RPMI8226 (cell line): ENCODE results near the gene NCKAP5L.
"Not testable (repeated sequence)": the region's sequence is repeated elsewhere in the genome, so short reads cannot be mapped to it uniquely, and the experiment has no call there.

ENCODE experiments used
- DNase-seq: peaks from one replicate; pipeline ENCODE4 v3.0.0-alpha.2; 2015

NCKAP5L gene, protein sequence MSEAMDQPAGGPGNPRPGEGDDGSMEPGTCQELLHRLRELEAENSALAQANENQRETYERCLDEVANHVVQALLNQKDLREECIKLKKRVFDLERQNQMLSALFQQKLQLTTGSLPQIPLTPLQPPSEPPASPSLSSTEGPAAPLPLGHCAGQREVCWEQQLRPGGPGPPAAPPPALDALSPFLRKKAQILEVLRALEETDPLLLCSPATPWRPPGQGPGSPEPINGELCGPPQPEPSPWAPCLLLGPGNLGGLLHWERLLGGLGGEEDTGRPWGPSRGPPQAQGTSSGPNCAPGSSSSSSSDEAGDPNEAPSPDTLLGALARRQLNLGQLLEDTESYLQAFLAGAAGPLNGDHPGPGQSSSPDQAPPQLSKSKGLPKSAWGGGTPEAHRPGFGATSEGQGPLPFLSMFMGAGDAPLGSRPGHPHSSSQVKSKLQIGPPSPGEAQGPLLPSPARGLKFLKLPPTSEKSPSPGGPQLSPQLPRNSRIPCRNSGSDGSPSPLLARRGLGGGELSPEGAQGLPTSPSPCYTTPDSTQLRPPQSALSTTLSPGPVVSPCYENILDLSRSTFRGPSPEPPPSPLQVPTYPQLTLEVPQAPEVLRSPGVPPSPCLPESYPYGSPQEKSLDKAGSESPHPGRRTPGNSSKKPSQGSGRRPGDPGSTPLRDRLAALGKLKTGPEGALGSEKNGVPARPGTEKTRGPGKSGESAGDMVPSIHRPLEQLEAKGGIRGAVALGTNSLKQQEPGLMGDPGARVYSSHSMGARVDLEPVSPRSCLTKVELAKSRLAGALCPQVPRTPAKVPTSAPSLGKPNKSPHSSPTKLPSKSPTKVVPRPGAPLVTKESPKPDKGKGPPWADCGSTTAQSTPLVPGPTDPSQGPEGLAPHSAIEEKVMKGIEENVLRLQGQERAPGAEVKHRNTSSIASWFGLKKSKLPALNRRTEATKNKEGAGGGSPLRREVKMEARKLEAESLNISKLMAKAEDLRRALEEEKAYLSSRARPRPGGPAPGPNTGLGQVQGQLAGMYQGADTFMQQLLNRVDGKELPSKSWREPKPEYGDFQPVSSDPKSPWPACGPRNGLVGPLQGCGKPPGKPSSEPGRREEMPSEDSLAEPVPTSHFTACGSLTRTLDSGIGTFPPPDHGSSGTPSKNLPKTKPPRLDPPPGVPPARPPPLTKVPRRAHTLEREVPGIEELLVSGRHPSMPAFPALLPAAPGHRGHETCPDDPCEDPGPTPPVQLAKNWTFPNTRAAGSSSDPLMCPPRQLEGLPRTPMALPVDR (N-terminal part only)

DNA sequence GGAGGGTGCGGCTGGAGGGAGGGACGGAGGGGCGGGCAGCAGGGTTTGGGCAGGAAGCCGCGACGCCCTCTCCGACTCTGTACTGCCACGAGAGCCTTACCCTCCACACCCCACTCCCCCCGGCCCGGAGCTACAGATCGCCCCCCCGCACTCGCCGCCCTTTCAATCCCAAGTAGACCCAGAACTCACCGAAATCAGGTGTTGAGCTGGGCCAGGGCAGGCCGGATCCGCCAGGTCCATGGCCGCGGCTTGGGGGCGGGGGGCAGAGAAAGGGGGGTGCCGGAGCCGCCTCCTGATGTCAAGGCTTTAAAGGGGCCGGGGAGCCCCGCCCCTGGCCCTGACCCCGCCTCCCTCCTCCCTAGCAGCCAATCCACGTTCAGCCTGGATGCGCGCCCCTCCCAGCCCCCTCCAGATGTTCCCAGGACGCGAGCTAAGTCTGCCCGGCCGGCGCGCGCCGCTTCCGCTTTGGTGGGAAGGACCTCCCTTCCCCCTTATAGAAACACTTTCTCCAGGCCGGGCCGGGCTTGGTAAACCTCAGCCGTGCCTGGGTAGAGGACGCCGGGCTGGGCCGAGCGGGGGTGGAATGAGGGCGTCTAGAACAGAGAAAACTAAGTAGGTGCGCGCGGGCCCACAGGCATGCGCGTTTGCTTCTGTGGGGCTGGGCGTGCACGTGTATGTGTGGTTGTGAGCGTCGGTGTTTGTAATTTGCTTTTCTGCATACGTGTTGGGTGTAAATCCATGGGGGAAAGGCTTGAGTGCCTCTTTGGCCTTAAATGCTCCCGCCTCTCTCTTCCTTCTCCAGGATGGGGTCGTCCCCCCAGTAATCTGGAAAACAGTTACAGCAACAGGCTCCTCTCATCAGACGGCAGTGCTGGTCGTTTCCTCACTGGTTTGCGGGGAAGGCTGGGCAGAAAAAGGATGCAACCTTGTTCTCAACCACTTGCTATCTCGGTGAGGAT is at the start of gene NCKAP5L:
TSS of gene NCKAP5L (minus strand) at position 281 of the 959 bp plus-strand sequence. CDS start 24,369 bp downstream, outside the sequence.
- DNase-seq = peak; percentile 95

DNA sequence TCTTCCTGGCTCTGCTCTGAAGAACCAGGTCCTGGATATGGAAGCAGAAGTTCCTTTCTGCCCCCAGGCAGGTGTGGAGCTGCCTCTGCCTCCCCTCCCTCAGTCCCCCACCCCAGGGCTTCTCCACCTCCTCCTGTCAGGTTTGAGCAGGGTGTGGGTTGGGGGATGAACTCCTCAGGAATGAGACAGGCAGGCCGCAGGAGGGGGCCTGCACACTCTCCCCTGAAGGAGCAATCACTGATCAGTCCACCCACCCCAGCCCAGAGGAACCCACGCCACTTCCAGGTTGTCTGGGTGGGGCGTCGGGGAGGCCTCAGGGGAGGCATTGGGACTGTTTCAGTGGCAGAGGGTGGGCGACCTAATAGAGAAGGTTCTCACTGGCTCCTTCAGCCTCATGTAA is 48.9 kb upstream of the NCKAP5L start:
- DNase-seq = no peak

DNA sequence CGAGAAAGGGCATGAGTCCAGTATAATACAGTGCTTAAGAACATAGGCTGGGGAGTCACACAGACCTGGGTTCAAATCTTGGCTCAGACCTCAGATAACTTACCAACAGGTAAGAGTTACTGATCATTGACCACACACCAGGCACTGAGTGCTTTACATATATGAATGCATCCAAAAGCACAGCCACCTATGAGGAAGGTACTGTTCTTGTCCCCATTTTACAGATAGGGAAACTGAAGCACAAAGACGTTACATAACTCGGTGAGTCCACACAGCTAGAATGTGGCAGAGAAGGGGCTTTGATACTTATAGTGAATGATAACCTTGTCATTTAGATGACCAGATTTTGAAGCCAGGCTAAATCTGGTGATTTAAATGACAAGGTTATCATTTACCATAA is 47.9 kb upstream of the NCKAP5L start:
- no peak for DNase-seq

DNA sequence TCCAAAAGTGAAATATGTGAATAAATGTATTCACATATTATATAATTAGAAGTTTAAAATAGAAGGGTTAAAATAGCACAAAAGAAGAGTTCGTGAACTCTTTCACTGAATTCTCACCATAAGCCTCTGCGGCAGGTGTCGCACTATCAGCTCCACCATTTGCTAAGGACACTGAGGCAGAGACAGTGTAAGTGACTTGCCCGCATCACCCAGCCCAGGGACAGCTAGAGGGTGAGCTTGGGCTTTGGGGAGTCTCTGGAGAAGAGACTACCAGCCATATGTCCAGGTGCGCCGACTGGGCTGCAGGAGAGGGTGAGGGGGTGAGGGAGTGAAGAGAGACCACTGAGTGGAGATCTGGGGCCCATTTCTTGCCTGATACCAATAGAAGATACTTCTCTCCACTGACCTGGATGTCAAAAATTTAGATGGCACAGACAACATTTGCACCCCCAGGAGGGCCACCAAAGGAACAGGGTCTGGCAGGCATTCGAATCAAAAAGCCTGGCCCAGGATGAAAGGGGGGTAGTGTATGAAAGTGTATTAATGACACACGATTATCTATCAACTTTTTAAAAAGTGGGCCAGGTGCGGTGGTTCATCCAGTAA is 47.0 kb upstream of the NCKAP5L start:
- no peak for DNase-seq

DNA sequence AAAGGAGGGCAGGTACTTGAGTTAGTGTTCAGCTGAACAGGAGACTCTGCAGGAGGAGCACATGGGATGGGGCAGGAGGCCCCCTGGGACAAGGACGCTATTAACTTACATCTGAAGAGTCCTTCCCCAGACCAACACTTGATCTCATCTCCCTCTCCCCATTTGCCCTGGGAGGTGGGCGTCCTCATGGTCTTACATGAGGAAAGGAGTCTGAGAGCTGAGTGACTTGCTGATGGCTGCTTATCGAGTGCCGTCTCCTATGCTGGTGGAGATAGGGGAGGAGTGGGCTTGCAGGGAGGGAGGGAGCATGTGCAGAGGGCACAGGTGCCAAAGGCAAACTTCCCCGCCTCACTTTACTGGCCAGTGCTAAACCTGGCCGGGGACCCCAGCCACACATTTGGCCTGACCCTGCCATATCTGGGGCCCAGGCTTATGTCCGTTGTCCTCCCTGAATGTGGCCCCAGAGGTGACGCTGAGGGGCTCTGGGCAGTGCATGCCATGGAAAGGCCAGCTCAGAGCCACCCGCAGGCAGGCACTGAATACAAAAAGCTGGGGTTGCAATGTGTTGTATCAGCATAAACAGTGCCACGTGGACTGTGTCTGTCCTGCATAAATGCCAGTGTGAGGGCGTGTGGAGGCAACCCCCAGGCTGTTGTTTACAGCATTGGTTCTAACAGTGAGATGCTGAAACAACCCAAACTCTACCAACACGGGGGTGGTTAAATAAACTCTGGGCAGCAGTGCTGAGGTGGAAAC is 46.1 kb upstream of the NCKAP5L start:
- DNase-seq = peak; percentile 63

DNA sequence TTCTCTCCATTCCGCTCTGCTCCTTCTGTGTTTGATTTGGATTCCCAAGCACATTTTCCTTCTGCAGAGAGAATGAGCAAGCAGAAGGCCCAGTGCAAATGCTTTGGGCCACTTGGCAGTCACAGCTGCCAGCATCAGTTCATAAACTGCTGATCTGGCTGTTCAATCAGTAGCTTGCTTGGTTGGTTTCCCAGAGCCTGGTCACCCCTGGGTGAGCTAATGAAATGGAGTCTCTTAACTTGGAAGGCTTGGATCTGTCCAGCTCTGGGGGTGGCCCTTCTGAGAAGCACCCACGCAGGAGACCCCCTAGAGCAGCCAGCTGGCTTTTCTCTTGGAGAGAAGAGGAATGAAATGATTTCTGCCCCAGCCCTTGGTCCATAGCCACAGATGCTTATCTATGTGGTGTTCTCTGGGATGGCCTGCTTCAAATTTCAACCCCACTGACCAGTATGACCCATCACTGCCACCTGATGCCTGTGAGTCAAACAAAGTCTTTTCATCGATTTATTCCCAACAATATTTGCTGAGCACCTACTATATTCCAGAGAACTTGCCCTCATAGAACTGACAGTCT is 45.2 kb upstream of the NCKAP5L start:
- DNase-seq = peak; percentile 50

DNA sequence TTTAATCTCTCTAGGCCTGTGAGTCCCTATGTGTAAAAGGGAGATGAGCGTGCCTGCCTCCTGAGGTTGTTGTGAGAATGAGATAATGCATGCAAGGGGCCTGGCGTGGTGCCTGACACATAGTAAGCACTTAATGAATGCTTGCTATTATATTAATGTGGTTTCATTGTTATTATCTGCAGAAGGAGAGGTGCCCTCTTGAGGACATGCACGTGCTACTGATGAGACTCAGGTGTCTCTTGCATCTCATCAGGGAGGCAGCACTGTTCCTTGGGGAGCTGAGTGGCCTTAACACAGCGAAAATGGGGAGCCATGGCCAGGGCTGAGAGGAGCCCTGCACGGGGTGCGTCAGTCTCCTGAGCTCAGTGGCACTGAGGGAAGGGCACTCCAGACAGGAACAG is 44.6 kb upstream of the NCKAP5L start:
- DNase-seq = peak; percentile 54

DNA sequence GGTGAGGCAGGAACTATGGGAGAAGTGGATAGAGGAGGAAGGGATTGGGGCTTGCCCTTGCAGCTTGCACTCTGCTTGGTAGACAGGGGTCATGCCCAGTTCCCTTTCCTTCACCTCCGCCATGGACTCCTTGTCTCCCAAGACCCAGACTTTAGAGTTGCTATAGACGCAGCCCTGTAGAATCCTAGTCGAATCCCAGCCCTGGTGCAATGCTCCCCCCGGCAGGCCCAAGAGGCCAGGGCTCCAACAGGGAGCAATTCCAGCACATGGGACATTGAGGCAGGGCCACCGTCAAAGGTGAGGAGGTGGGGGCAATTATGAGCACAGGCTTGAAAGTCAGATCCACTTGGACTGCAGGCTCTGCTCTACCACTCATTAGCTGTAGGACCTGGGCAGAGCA is 44.2 kb upstream of the NCKAP5L start:
- no peak for DNase-seq

DNA sequence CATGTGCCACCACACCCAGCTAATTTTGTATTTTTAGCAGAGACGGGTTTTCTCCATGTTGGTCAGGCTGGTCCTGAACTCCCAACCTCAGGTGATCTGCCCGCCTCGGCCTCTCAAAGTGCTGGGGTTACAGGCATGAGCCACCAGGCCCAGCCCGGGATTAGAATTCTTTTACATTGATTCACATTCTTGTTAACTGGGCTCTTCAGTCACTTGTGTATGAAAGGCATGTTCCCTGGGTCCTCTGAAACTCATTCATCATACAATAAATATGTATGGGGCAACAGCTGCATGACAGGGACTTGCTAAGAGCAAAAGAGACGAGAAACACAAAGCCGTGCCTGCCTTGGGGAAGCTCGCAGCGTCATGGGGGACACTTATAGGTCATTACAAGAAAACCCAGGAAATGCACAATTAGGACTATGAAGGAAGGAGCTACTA is 43.6 kb upstream of the NCKAP5L start:
- DNase-seq = not testable (repeated sequence)

DNA sequence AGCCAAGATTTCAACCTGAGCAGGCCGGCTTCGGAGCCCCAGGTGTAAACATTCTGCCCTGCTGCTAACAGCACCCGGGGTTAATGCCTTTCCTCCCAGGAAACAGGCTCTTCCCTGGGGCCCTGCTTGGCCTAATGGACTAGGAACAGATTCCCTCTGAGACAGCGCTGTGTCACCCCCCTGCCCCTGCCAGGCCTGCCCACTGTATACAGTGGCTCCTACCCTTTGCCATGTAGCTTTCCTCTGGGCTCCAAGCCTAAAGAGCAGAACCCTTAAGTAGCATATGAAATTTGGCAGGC is 43.0 kb upstream of the NCKAP5L start:
- no peak for DNase-seq

DNA sequence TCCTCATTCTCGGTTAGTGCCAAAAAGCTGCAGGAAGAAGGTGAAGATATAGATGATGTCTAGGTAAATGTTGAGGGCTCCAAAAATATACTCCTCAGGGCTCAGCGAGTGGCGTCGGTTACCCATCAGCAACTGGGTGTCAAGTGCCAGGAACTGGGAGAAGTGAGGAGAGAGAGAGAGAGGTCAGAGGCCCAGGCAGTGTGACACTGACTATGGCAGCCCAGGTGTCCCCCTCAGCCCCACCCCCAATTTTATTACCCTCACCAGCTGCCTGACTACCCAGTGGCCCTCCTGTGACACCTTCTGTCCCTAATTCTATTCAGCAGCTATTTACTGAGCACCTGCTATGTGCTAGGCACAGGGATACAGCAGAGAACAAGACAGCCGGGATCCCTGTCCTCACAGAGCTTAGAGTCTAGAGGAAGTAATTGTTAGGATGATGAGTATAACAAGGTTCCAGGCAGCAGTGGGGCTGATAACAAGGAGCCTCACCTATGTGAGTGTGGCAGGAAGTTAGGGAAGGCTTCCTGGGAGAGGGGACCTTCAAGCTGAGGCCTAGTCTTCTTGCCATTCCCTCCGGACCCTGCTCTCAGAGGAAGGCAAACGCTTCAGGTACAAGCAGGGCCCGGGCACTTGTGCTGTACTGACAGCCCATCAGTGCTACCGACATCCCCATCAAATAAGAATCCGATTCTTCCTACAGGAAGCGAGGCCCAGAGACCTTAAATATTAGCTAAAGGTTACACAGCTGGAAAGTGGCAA is 42.5 kb upstream of the NCKAP5L start:
- DNase-seq = no peak

DNA sequence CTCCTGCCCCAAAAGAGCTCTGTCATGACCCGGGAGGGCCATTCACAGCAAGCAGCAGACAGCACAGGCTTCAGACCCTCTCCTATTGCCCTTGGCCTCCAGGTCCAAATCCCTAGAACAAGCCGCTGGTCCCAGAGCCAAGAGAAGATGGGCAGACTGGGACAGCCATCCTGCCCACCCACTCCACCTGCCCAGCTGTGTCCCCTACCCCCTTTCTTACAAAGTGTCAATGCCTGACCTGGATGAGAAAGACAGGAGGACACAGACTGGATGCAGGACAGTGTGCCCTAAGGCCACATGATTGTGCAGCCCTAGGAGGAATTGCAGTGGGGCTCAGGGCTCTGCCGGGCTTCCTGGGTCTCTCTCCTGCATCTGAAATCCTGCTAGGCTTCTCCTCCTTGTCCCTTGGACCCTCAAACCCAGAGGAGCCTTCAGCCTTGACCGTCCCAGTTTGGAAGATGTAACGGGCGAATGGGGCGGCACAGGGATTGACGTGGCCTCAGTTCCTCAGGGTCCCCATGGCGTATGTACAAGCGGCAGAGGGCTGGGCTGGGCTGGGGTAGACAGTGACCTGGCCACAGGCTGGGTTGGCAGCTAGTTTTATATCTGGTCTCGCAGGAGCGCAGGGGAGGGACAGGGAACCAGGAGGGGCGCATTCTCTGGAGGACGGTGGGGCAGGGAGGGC is 41.7 kb upstream of the NCKAP5L start:
- DNase-seq = no peak

DNA sequence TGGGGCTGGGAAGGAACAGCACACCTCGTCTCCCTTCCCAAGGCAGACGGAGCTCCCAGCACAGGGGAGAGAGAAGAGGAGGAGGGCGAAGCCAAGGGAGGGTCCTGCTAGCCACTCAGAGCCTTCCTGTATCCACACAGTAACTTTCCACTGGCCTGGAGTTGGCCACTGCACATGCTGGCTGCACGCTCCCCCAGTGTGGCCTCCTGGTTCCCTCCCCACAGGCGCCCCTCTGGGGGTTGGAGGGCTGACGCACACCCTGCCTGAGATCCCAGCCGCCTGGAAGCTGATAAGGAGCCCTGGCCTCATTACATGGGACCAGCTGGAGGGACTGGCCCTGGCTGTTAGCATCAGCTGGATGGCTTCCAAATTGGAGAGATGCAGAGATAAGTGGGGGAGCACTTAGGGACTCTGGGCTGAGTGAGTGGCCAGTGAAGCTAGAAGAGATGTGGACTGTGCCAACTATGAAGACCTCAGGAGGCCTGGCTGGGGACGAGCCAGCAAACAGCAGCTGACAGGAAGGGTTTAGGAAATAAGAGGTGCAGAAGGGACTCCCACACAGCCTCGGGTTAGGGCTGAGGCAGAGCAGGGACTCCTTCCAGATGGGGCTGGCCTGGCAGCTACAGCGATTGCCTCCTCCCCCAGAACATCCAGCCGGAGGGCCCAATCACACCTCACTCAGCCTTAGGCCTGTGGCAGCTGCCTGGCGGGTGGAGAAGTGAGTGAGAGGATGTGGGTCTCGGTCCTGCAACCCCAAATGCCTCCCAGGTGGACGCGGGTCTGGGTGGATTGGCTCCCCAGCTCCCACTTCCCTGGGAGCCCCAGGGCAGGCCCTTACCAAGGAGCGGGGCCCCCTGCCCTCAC is 41.0 kb upstream of the NCKAP5L start:
- peak; percentile 39 for DNase-seq

DNA sequence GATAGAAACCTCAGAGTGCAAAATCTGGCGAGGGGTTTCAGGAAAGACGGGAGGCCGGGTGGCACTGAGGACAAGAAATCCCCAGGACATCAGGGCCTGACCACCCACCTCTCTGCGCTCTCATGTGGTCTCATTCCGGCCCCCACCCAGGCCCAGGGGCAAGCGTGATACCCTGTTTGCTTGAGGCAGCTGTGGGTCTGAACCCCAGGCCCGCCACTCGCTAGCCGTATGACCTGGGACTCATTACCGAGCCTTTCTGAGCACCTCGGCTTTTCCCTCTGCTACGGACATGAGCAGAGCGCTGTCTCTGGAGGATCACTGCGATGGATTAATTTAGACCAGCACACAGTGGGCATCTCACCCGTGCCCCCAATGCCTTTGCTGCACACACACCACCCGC is 40.2 kb upstream of the NCKAP5L start:
- no peak for DNase-seq

DNA sequence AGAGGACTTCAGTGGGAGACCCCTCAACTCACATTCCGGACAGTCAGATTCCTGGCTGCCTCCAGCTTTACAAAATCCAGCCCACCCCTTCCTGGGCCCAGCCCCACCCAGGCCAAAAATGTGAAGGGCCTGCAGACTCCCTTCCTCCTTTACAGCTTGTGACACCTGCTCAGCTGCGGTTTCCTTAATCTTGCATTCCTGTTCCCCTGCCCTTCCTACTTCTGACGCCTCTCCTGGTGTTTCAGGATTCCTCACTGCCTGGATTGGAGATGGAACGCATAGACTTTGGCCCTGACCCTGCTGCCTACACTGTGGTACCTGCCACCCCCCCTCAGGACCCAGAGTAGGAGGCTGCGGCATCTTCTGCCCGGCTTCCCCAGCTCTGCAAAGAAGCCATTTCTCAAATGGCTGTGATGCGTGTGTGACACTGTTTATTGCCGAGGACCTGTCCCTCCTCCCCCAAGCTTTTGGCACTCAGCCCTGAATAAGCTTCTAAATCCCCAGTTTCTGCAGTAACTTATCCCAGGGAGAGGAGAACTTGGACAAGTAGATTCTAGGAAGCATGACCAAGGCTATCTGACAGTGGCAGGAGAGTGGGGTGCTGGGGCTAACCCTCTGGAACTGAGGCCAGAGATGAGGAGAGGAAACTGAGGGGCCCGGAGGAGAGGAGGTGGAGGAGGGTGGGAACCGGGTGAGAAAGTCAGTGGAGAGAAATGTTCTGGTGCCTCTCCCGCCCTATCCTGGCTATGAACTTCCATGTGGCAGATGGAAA is 39.5 kb upstream of the NCKAP5L start:
- DNase-seq = no peak

DNA sequence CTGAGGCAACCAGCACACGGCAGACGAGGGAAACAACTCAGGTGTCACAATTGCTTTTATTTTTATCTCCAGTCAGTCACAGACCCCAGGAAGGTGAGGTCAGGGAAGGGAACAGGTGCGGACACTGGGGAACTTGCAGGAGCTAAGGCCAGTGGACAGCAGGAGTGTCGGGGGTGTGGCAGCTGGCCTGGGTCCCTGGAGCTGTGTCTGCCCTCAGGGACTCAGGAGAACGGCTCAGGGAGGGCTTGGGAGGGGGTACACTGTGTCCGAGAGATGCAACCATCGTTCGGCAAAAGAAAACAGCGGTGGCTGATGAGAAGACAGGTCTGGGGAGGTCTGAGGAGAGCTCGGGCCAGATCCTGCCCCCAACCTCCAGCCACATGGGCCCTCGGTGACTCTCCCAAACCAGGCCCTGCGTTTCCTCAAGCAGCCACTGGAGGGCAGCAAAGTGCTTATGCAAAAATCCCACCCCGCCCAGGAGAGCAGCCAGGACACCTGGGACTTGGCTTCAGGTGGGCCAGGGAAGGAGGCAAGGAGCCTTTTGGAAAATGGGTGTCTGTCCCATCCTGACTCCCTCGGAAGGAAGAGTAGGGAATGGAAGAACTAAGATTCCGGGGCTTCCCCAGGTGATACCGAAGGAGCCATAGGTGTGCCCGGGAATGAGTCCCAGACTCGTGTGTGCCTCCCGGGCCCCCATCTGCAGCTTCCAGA is 38.8 kb upstream of the NCKAP5L start:
- peak; percentile 77 for DNase-seq

DNA sequence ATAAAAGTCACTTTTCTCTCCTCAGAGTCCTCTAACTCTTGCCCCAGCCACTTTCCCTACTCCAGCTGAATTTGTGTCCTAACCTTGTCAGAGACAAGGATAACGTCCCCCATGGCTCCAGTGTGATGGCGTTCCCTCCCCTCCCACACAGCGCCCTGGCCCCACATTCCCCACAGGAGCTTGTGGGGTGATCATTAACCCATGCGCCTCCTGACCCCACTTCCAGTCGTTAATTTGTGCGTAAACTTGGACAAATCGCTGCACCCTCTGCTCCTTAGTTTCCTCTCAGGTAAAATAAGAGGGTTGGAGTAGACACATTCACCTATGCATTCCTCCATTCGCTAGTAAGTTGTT is 37.5 kb upstream of the NCKAP5L start:
- DNase-seq = no peak
